Measurements from ENCODE around the gene POC5.
"Not testable (repeated sequence)": the region's sequence is repeated elsewhere in the genome, so short reads cannot be mapped to it uniquely, and the experiment has no call there.

The POC5 gene

GRCh38 chr5:75695472-75696351 lies 21.5 kb downstream of the POC5 start:
- not testable (repeated sequence) for DNase-seq

- no peak for DNase-seq
Observed at GRCh38 chr5:75694781-75695180, 22.5 kb downstream of the POC5 start.

GRCh38 chr5:75690669-75691068 lies 26.6 kb downstream of the POC5 start:
- DNase-seq: no peak

GRCh38 chr5:75686480-75686879 lies 30.8 kb downstream of the POC5 start:
- no peak for DNase-seq

- no peak for DNase-seq
Observed at GRCh38 chr5:75685141-75685540, 32.1 kb downstream of the POC5 start.

GRCh38 chr5:75681125-75681830 lies 36.0 kb downstream of the POC5 start:
- DNase-seq: no peak

GRCh38 chr5:75678155-75678554 lies 39.1 kb downstream of the POC5 start:
- no peak for DNase-seq

GRCh38 chr5:75677607-75678006 lies 39.6 kb downstream of the POC5 start:
- DNase-seq: no peak

GRCh38 chr5:75675783-75676182 lies 41.5 kb downstream of the POC5 start:
- DNase-seq: no peak

GRCh38 chr5:75672616-75673015 lies 44.6 kb downstream of the POC5 start:
- DNase-seq: no peak

- DNase-seq: no peak
Observed at GRCh38 chr5:75671506-75671905, 45.7 kb downstream of the POC5 start.

- DNase-seq: no peak
Observed at GRCh38 chr5:75670577-75670976, 46.7 kb downstream of the POC5 start.

- DNase-seq: peak; percentile 78
Observed at GRCh38 chr5:75668977-75669689, 48.1 kb downstream of the POC5 start.

GRCh38 chr5:75668445-75668844 lies 48.8 kb downstream of the POC5 start:
- DNase-seq: no peak

GRCh38 chr5:75667586-75667985 lies 49.7 kb downstream of the POC5 start:
- DNase-seq: no peak

- peak; percentile 62 for DNase-seq
Observed at GRCh38 chr5:75666801-75667200, 50.4 kb downstream of the POC5 start.

GRCh38 chr5:75664979-75665378 lies 52.3 kb downstream of the POC5 start:
- DNase-seq: no peak

GRCh38 chr5:75663579-75664284 lies 53.5 kb downstream of the POC5 start:
- no peak for DNase-seq

GRCh38 chr5:75662061-75662460 lies 55.2 kb downstream of the POC5 start:
- no peak for DNase-seq

GRCh38 chr5:75660678-75661465 lies 56.4 kb downstream of the POC5 start:
- no peak for DNase-seq

GRCh38 chr5:75659791-75660450 lies 57.3 kb downstream of the POC5 start:
- no peak for DNase-seq

Measured in islet precursor cell (in vitro differentiated cells).